T follicular helper cell (primary cell): ENCODE results near the gene NDUFB3.
"Not testable (repeated sequence)": the region's sequence is repeated elsewhere in the genome, so short reads cannot be mapped to it uniquely, and the experiment has no call there.

Source experiments
- DNase-seq: peaks from one replicate; pipeline ENCODE4 v3.0.0-alpha.2; 2020; ENCODE audit warnings: low read depth
- total RNA-seq, 2 experiments: gene quantifications; one replicate each; lab custom pipeline; 2026; lab: John Stamatoyannopoulos, UW

Gene NDUFB3
- total RNA-seq: 21.3 to 39.1 reads per million in 2 experiments

DNA sequence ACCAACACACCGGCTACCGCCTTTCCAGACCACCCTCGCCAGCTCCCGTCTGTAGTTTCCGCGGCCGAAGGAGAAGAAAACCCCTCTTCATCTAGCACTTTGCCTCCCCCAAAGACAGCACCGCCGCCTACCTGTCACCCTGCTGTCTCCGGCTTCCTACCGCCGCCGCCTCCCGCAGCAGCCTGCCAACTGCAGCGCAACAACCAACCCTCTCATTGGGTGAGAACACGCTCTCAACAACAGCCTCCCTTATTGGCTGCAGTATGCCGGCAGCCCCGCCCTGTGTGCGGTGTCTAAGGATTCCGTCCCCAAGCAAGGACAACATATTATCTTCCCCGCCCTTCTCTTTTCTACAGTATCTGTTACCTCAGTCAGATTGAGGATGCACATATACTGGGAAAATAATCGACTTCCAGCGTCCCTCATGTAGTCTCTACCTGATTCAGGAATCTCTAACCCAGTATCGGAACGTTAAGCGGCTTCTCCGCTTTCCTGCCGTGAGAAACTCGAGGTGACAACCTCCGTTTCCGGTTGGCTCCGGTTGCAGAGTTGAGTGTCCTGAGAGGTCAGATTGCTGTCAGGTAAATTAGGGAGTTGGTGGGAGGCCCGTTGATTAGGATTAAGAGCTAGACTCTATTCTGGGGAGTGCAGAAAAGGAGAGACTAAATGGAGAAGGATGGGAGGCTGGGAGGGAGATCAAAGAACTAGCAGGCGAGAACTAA, at the start of gene NDUFB3, which contains the start of gene HYCC2:
NDUFB3 (plus strand) TSS at position 523 of the 722 bp plus-strand sequence. CDS start 6,882 bp downstream, outside the sequence.
HYCC2 (minus strand) TSS at position 193 of the 722 bp plus-strand sequence. CDS start 47,662 bp downstream, outside the sequence.
- peak; percentile 91 for DNase-seq

GRCh38 chr2:201024518-201024917, 47.3 kb upstream of the NDUFB3 start:
- no peak for DNase-seq

DNA sequence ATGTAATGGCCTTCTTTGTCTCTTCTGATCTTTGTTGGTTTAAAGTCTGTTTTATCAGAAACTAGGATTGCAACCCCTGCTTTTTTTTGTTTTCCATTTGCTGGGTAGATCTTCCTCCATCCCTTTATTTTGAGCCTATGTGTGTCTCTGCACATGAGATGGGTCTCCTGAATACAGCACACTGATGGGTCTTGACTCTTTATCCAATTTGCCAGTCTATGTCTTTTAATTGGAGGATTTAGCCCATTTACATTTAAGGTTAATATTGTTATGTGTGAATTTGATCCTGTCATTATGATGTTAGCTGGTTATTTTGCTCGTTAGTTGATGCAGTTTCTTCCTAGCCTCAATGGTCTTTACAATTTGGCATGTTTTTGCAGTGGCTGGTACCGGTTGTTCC, 37.4 kb upstream of the NDUFB3 start:
- DNase-seq: not testable (repeated sequence)

GRCh38 chr2:201038361-201038760, 33.4 kb upstream of the NDUFB3 start:
- not testable (repeated sequence) for DNase-seq

DNA sequence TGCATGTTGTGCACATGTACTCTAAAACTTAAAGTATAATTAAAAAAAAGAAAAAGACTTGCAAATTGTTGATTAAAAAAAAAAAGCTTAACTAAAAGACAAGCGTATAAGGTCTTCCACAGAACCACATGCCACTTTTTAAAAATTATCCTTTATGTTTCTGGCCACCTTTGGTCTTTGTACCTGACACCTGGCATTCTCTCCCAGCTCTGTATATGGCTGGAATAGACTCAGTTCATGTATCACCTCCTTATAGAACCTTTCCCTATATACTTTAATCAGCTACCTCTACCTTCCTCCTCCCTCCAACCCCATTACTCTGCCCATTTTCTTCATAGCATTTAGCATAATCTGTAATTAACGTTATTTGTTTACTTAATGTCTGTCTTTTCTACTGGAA, 32.9 kb upstream of the NDUFB3 start:
- DNase-seq: no peak

DNA sequence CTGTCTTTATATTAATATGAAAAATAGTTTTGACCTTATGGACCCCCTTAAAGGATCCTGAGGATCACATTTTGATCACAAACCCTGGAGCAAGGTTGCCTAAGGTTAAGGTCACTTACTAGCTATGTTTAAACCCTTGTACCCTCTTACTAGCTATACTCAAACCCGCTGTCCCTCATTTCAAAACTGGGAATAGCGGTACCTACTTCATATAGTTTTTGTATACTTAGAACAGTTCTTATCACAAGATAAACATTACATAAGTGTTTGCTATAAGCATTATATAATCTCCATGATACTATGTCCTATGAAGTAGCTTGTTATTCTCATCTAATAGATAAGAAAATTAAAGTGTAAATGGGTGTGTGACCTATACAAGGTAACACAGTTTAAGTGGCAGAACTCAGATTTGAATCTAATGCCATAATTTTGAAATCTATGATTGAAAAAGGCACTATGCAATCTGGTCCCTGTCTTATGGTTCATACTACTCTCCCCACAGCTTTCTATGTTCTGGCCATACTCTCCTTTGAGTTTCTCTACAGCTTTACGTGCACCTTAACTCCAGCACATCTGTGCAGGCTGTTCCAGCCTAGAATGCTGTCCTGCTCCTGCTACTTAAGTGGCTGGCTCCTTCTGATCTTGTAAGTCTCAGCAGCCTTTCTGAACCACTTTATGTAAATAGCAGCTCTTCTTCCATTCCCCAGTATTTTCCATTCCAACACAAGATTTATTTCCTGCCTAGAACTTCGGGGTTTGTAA, 30.8 kb upstream of the NDUFB3 start:
- DNase-seq: no peak

DNA sequence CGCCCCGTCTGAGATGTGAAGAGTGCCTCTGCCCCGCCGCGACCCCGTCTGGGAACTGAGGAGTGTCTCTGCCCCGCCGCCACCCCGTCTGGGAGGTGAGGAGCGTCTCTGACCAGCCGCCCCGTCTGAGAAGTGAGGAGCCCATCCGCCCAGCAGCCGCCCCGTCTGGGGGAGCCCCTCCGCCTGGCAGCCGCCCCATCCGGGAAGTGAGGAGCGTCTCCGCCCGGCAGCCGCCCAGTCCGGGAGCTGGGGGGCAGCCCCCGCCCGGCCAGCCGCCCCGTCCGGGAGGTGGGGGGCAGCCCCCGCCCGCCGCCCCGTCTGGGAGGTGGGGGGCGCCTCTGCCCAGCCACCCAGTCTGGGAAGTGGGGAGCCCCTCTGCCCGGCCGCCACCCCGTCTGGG, 29.4 kb upstream of the NDUFB3 start:
- not testable (repeated sequence) for DNase-seq

DNA sequence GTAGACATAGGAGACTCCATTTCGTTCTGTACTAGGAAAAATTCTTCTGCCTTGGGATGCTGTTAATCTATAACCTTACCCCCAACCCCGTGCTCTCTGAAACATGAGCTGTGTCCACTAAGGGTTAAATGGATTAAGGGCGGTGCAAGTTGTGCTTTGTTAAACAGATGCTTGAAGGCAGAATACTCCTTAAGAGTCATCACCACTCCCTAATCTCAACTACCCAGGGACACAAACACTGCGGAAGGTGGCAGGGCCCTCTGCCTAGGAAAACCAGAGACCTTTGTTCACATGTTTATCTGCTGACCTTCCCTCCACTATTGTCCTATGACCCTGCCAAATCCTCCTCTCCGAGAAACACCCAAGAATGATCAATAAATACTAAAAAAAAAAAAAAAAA, 28.8 kb upstream of the NDUFB3 start:
- not testable (repeated sequence) for DNase-seq

DNA sequence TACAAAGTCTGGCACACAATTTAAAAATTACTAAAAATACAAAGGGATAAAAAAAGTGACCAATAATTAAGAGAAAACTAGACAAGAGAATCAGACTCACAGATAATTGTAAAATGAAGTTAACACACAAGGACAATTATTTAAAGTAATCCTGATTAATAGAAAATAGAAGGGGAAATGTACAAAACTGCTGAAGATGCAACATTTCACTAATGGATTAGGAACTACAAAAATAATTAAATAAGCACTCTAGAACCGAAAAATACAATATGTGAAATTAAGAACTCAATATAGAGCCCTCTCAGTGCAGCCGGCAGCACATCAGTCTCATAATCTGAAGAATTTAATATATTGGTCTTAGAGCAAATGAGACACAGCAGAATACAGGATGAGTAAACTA, 24.9 kb upstream of the NDUFB3 start:
- DNase-seq: no peak

DNA sequence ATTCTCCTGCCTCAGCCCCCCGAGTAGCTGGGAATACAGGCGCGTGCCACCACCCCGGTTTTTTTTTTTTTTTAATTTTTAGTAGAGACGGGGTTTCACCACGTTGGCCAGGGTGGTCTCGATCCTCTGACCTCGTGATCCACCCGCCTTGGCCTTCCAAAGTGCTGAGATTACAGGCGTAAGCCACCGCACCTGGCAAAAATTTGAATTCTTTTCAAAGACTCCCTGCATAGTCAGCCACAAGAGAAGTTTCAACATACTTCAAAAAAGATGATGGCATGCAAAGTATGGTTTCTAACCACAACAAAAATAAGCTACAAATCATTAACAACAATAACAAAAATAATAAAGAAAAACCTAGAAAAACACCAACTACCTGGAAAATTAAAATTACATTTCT, 22.3 kb upstream of the NDUFB3 start:
- DNase-seq: no peak

- DNase-seq: no peak
Measured at GRCh38 chr2:201057087-201057521, 14.7 kb upstream of the NDUFB3 start.

DNA sequence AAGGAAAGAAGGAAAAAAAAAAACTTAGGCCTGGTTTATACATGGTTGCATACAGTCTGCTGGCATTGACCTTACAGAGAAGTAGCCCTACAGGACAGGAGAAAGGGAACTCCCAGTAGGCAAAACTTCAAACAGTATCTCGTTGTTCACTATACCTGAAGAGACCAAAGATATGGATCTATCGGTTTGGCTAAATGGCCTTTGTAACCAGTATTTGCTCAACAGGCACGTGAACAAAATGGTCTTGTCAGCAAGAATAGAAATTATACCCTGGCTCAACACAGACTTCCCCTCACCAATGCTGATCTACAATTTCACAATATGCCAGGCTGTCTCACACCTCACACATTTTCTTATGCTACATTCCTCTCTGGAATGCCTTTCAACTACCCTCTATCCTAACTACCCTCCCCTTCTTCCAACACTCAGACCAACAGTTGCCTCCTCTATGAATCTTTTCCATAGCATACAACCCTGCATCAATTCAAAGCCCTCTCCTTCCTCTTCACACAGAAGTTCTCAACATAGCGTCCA, 14.0 kb upstream of the NDUFB3 start:
- no peak for DNase-seq

DNA sequence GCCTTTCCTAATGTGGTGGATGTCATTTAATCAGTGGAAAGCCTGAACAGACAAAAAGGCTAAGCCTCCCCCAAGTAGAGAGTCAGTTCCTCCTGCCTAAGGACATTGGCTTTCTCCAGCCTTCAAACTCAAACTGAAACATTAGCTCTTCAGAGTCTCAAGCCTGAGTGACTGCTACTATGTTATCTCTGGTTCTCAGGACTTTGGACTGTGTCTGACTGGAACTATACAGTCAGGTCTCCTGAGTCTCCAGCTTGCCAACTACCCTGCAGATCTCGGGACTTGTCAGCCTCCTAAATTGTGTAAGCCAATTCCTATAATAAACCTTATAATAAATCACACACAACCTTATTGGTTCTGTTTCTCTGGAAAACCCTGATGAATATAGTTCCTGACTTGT, 12.9 kb upstream of the NDUFB3 start:
- no peak for DNase-seq

DNA sequence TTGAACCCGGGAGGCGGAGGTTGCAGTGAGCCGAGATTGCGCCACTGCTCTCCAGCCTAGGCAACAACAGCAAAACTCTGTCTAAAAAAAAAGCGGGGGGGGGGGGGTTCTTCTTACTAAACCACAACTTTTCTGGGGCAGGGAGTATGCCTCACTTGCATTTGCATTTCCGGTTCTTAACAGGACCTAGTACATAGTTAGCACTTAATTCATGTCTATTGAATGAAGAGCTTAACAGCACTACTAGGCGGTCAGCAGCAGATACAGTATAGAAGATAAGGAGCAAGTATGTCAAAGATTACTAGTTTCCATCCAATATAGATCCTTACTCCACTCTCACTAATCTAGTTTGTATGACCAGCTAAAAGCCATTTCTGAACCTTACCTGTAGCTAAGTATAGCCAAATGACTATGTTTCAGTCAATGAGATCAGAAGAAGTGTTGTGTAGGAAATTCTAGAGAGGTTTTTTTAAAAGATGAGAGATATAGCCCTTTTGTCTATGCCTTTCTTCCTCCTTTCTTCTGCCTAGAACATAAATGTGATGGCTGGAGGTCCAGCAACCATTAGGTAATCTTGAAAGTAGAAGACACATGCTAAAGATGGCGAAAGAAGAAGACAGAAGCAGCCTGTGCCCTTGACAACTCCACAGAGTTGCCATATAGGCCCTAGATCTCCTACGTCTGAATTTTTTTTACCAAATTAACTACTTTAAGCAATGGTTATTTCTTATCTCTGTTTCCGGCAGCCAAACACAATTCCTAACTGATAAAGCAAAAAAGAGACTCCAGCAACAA, 11.6 kb upstream of the NDUFB3 start:
- no peak for DNase-seq

DNA sequence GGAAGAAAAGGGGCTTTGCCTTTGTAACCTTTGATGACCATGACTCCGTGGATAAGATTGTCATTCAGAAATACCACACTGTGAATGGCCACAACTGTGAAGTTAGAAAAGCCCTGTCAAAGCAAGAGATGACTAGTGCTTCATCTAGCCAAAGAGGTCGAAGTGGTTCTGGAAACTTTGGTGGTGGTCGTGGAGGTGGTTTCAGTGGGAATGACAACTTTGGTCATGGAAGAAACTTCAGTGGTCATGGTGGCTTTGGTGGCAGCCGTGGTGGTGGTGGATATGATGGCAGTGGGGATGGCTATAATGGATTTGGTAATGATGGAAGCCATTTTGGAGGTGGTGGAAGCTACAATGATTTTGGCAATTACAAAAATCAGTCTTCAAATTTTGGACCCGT, 8.3 kb upstream of the NDUFB3 start:
- DNase-seq: not testable (repeated sequence)

DNA sequence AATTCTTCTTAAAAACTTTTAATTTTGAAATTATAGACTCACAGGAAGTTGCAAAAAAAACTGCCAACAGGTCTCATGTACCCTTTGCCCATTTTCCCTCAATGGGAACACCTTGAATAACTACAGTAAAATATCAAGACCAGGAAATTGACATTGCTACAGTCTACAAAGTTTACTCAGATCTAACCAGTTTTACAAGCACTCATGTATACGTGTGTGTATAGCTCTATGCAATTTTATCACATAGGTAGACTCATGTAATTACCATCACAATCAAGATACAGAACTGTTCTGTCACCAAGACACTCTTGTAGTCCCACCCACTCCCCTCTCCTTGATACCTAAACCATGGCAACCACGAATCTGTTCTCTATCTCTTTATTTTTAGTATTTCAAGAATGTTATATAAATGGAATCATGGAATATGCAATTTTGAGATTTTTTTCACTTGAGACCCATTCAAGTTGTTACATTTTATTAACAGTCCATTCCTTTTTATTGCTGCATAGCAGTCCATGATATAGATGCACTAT, 6.9 kb upstream of the NDUFB3 start:
- no peak for DNase-seq

DNA sequence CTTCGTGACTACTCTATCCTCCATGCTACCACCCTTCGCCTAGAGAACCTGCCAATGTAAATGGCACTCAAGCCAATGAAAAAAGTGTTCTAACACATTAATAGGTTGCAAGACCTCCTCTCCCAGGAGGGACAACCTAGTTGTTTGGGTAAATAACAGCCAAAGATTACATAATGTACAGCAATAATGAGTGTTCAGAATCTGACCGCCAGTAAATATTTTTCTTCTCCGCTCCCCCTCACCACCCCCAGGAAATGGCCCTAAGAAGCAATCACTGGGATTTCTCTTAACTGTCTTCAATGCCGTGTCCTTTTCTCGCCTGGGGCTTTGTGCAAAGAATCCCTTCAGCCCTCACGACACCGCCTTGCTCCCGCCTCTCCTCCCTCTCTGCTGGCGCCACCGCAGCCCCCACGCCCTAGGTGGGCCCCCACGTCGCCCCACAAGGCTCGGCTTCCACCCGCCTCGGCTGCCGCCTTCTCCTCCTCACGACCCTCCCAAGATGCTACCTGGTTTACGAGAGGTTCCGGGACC, 788 bp upstream of the NDUFB3 start:
- DNase-seq: no peak

DNA sequence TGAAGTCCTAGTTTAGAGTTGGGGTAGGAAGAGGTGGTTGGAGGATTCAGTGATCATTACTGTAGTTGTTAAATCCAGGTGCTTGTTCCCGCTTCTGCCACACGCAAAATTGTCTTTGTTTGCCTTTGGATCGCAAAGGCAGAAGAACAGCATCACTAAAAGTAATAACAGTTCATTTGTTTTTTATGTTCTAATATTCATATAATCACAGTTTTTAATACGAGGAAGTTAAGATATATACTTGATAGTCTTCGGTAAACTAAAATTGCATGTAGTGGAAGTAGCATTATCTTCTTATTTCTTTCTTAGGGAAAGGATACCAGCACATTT, 365 bp downstream of the NDUFB3 start:
- DNase-seq: no peak

GRCh38 chr2:201073071-201073470, 1.3 kb downstream of the NDUFB3 start:
- no peak for DNase-seq

DNA sequence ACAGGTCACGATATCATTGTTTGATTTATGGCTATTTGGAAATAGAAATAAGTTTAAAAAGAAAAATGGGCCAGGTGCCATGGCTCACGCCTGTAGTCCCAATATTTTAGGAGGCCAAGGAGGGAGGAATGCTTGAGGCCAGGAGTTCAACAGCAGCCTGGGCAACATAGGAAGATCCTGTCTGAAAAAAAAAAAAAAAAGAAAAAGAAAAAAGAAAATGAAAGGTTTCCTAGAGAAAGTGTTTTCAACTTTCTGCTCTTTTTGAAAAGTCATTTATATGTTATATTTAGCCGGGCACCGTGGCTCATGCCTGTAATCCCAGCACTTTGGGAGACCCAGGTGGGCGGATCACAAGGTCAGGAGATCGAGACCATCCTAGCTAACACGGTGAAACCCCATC, 3.2 kb downstream of the NDUFB3 start:
- DNase-seq: no peak

DNA sequence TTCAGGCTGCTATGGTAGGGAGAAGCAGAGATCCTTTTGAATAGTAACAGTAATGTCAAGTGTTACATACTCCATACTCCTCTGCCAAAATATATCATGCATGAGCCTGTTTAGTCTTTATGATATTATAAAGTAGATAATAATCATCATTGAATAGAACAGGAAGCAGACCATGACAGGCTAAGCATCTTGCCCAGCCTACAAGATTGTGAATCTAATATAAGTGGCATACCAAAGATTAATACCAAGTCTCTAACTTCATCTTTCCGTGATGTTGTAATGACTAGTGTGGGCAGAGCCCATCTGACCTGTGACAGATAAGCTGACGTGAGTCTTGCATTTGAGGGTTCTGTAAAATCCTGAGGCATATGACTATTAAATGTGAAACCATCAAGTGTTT, 13.1 kb downstream of the NDUFB3 start:
- no peak for DNase-seq

DNA sequence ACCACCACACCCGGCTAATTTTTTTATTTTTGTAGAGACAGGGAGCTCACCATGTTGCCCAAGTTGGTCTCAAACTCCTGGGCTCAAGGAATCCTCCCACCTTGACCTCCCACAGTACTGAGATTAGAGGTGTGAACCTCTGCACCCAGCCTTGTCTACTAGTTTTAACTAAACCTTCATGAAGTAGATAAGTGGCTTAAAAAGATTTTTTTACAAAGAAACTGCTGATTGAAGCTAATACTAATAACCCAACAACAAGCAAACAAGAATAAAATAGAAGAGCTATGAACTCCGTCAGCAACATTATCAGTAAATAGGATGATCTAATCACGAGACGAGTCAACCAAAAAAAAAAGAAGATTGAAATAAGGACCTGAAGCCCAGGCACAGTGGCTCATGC, 18.8 kb downstream of the NDUFB3 start:
- DNase-seq: no peak
